Vagina (tissue), 2 donors: ENCODE data around the gene ADARB1. TPM values are rescaled to one million over a fixed set of nuclear protein-coding genes. Genes with fewer than 3 reads are reported as not detected.

Experiments
- DNase-seq, 2 donors: peaks; one replicate each; pipeline ENCODE4 v3.0.0-alpha.2; 2017; ENCODE audit errors: extremely low spot score in 2 of 2
- H3K27ac ChIP-seq: fragments of 200-600 bp; sonication (generic); one replicate; pipeline ENCODE4 v1.5.1; 2019
- H3K27me3 ChIP-seq: fragments of 200-600 bp; sonication (generic); one replicate; pipeline ENCODE4 v1.5.1; 2019
- H3K36me3 ChIP-seq, 2 donors: fragments of 200-600 bp; sonication (generic); one replicate each; pipeline ENCODE4 v1.5.1; 2017 to 2019
- H3K4me1 ChIP-seq: fragments of 200-600 bp; sonication (generic); one replicate; pipeline ENCODE4 v1.5.1; 2019
- H3K4me3 ChIP-seq, 2 donors: fragments of 200-600 bp; sonication (generic); 1 replicate in 1 of 2; 2 replicates in 1 of 2; pipeline ENCODE4 v1.5.1; 2016 to 2019
- H3K9me3 ChIP-seq: fragments of 200-600 bp; sonication (generic); one replicate; pipeline ENCODE4 v1.5.1; 2019
- POLR2A ChIP-seq, 2 donors: fragments of 450-650 bp; IDR thresholded peaks; one replicate each; pipeline ENCODE4 v1.6.1; 2017; ENCODE audit warnings: antibody characterized with exemption in 2 of 2, mild to moderate bottlenecking in 2 of 2, moderate library complexity in 2 of 2
- POLR2AphosphoS5 ChIP-seq, 2 donors: sonication (generic); formaldehyde crosslinking; IDR thresholded peaks; one replicate each; pipeline ENCODE4 v1.9.0; 2017; ENCODE audit warnings: antibody characterized with exemption in 2 of 2, mild to moderate bottlenecking in 2 of 2, low read depth in 1 of 2; ENCODE audit not compliant: insufficient read depth in 1 of 2
- intact Hi-C: fragments of 100-400 bp; cut with DNase I; formaldehyde crosslinking; loops from one replicate; pipeline ENCODE4 v1.15.1; 2023
- total RNA-seq: library from RNA; depleted of rRNA; stranded (reverse); fragments of >200 nt; gene quantifications from one replicate; pipeline ENCODE4 v1.2.3, GENCODE V29; 2016
- TF ChIP-seq, protein P1 (sequence below), 3 experiments: fragments of 450-650 bp in 2 of 3; fragments of 200-600 bp in 1 of 3; sonication (generic) in 1 of 3; IDR thresholded peaks; one replicate each; pipeline ENCODE4 v1.5.1; 2017 to 2019; ENCODE audit warnings: antibody characterized with exemption in 3 of 3, mild to moderate bottlenecking in 2 of 3, moderate library complexity in 2 of 3

Gene ADARB1
- total RNA-seq, 1 donor from 2014 or later: 19.6 TPM

DNA sequence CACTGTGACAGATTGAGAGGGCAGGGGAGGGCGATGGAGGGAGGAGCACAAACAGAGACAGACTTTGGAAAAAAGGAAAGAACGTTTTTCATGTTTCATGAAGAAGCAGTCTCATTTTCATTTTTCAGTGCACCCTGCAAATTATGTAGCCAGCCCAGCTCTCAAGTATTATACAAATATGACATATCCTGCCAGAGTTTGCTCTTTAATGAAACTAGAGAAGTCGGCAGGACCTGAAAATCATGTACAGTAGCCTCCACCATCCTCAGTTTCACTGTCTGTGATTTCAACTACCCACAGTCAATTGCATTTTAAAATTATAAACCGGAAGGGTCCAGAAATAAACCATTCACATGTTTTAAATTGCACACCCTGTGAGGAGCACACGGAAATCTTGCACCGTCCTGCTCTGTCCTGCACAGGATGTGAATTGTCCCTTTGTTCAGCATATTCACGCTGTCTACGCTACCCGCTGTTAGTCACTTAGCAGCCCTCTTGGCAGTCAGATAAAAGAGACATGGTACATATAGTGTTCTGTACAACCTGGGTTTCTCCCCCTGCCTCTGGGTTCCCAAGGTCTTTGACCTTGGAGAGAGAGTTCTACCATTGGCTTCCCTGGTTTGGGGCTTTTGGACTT is 13.6 kb upstream of the ADARB1 start:
- no peak for DNase-seq
- Histone ChIP-seq H3K4me1 (peaks cover 6% of the 10 kb centered on the region), H3K4me3 (no peak overlapping the region), H3K36me3 (no peaks in the 10 kb centered on the region), H3K27me3 (no peaks in the 10 kb centered on the region), H3K27ac (no peak overlapping the region), H3K9me3 (no peaks in the 10 kb centered on the region)
- TF ChIP-seq POLR2A (IDR thresholded peaks at IDR 0.05) (no peak), POLR2AphosphoS5 (IDR thresholded peaks at IDR 0.05; ENCODE audit: insufficient read depth in 1 of 2, low read depth in 1 of 2) (no peak)
- TF ChIP-seq, protein P1, sequence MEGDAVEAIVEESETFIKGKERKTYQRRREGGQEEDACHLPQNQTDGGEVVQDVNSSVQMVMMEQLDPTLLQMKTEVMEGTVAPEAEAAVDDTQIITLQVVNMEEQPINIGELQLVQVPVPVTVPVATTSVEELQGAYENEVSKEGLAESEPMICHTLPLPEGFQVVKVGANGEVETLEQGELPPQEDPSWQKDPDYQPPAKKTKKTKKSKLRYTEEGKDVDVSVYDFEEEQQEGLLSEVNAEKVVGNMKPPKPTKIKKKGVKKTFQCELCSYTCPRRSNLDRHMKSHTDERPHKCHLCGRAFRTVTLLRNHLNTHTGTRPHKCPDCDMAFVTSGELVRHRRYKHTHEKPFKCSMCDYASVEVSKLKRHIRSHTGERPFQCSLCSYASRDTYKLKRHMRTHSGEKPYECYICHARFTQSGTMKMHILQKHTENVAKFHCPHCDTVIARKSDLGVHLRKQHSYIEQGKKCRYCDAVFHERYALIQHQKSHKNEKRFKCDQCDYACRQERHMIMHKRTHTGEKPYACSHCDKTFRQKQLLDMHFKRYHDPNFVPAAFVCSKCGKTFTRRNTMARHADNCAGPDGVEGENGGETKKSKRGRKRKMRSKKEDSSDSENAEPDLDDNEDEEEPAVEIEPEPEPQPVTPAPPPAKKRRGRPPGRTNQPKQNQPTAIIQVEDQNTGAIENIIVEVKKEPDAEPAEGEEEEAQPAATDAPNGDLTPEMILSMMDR (IDR thresholded peaks at IDR 0.05): no peak
- intact Hi-C loops: no loop called here

DNA sequence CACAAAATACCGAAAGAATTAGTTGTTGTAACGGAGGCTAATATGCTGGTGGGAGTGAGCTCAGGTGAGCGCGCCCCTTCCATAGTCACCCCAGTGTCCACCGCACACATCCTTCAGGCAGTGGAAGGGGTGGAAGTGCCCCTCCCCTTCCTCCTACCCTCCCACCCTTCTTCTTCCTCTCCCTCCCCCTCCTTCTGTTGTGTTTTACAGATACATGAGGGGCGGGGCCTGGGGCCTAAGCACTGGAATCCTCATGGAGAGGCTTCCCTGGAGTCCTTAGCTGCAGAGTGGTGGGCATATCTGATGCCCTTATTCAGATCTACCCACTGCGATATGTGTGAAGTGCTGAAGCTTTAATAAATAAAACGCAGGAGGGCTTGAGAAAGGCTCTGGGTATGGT is 10.3 kb upstream of the ADARB1 start:
- no peaks in the 10 kb centered on the region for H3K27me3 ChIP-seq
- DNase-seq: no peak
- TF ChIP-seq POLR2A (IDR thresholded peaks at IDR 0.05) (no peak), POLR2AphosphoS5 (IDR thresholded peaks at IDR 0.05; ENCODE audit: insufficient read depth in 1 of 2, low read depth in 1 of 2) (no peak)
- TF ChIP-seq, protein P1 (IDR thresholded peaks at IDR 0.05): no peak
- intact Hi-C loops: no loop called here
- H3K36me3 ChIP-seq: no peaks in the 10 kb centered on the region
- H3K4me1 ChIP-seq: no peaks in the 10 kb centered on the region
- H3K9me3 ChIP-seq: no peaks in the 10 kb centered on the region
- H3K4me3 ChIP-seq: no peak overlapping the region
- H3K27ac ChIP-seq: no peak overlapping the region

DNA sequence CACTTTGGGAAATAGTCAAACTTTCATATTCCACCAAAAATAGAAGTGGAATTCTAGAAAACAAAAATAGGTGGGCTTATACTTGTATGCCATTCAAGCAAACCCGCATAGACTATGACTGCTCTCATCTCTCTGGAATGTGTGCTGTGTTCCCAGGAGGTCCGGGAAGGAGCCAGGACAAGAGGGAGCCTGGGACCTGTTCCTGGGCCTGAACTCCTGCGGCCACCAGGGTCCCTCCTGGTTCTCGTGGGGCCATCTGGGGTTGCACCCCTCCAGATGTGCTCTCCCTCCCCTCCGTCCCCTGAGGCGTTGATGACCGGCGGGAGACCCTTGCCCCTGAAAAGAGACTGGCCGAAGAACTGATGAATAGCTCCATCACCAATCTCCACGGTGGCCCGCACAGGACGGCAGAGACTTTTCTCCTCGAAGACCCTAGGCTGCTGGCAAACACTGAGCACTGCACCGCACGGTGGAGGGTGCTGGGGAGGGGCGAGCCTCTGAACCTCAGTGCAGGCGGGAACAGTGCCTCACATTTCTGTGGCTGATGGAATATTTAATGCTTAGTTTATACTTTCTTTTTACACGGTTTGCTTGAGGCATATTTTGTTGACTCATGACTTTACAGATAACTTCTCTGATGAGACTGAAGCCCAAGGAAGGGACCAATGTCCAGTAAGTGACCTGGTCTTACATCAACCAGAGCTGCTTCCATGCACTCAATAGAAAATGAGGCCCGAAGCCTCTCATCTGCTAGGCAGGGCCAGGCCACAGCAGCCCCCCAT is 9.6 kb upstream of the ADARB1 start:
- Histone ChIP-seq H3K9me3 (no peaks in the 10 kb centered on the region), H3K4me3 (no peak overlapping the region), H3K36me3 (no peaks in the 10 kb centered on the region), H3K27me3 (no peaks in the 10 kb centered on the region), H3K4me1 (no peaks in the 10 kb centered on the region), H3K27ac (no peak overlapping the region)
- intact Hi-C loops: no loop called here
- TF ChIP-seq POLR2AphosphoS5 (IDR thresholded peaks at IDR 0.05; ENCODE audit: insufficient read depth in 1 of 2, low read depth in 1 of 2) (no peak), POLR2A (IDR thresholded peaks at IDR 0.05) (no peak)
- TF ChIP-seq, protein P1 (IDR thresholded peaks at IDR 0.05): no peak
- no peak for DNase-seq

DNA sequence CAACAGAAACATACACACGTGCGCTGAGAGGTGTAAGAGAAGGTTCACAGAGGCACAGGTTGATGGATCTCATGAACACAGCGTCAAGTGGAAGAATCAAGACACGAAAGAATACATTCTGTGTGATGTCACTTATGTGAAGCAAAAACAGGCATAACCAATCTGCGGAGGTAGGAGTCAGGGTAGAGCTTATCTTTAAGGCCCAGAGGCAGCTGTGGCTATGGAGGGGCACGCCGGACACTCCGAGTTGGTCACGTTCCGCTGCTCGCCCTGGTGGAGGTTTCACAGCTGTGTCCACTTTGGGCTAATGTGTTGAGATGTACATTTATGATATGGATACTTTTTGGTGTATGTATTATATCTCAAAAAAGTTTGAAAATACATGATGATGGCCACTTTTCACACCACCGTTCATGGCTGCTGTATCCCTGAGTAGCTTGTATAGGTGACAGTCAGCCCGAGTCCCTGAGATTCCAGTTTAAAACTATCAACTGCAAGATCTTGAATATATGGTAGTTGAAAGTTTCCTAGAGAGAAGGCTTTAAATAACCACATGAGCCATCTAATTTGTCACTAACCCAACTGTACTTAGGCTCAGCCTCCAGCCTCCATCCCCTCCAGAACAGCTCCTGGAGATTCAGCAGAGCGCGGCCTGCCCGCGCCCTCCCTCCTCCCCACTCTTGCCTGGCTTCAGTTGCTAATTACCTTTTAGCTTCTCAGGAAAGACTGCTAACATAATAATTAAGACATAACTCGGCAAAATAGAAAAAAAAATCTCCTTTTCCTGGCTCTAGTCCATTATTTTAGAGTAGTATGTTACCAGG is 6.7 kb upstream of the ADARB1 start:
- no peaks in the 10 kb centered on the region for H3K36me3 ChIP-seq
- no peak overlapping the region for H3K4me3 ChIP-seq
- H3K27ac ChIP-seq: no peak overlapping the region
- intact Hi-C loops: no loop called here
- H3K27me3 ChIP-seq: no peaks in the 10 kb centered on the region
- DNase-seq: no peak
- H3K4me1 ChIP-seq: no peaks in the 10 kb centered on the region
- H3K9me3 ChIP-seq: no peaks in the 10 kb centered on the region
- TF ChIP-seq POLR2AphosphoS5 (IDR thresholded peaks at IDR 0.05; ENCODE audit: insufficient read depth in 1 of 2, low read depth in 1 of 2) (no peak), POLR2A (IDR thresholded peaks at IDR 0.05) (no peak)
- TF ChIP-seq, protein P1 (IDR thresholded peaks at IDR 0.05): no peak
